Measurements from ENCODE around the gene OR51V1.

The OR51V1 gene

GRCh38 chr11:5238486-5238885 lies 38.0 kb upstream of the OR51V1 start:
- Histone ChIP-seq H3K27ac (ENCODE audit: low read depth, low read length, poor library complexity, severe bottlenecking) (no peak overlapping the region), H3K36me3 (ENCODE audit: insufficient read depth, low read length) (no peaks in the 10 kb centered on the region), H3K79me2 (ENCODE audit: insufficient read depth, low read length) (no peaks in the 10 kb centered on the region), H3K4me3 (ENCODE audit: low read depth, low read length, poor library complexity, severe bottlenecking) (no peak overlapping the region), H3F3A (ENCODE audit: insufficient read depth, low read length) (no peaks in the 10 kb centered on the region), H3K9me3 (ENCODE audit: low read length) (no peaks in the 10 kb centered on the region), H3K9ac (ENCODE audit: low read length) (no peak overlapping the region), H3K4me2 (ENCODE audit: low read length) (no peak overlapping the region), H3K4me1 (ENCODE audit: insufficient read depth, low read length, severe bottlenecking) (no peaks in the 10 kb centered on the region), H4K20me1 (ENCODE audit: insufficient read depth, low read length) (no peaks in the 10 kb centered on the region), H3K9me2 (ENCODE audit: low read depth, low read length) (no peaks in the 10 kb centered on the region), H2AFZ (ENCODE audit: low read length) (no peak overlapping the region), H3K27me3 (ENCODE audit: insufficient read depth, low read length) (no peaks in the 10 kb centered on the region)
- TF ChIP-seq CTCF (IDR thresholded peaks at IDR 0.05; ENCODE audit: low read length) (no peak), EZH2 (IDR thresholded peaks at IDR 0.05; ENCODE audit: borderline replicate concordance, low read length) (no peak)

GRCh38 chr11:5237420-5237819 lies 36.9 kb upstream of the OR51V1 start:
- no peaks in the 10 kb centered on the region for H3K9me3 ChIP-seq (ENCODE audit: low read length)
- H3K9me2 ChIP-seq (ENCODE audit: low read depth, low read length): no peaks in the 10 kb centered on the region
- no peaks in the 10 kb centered on the region for H4K20me1 ChIP-seq (ENCODE audit: insufficient read depth, low read length)
- no peaks in the 10 kb centered on the region for H3K36me3 ChIP-seq (ENCODE audit: insufficient read depth, low read length)
- H2AFZ ChIP-seq (ENCODE audit: low read length): no peak overlapping the region
- no peaks in the 10 kb centered on the region for H3K27me3 ChIP-seq (ENCODE audit: insufficient read depth, low read length)
- H3K4me2 ChIP-seq (ENCODE audit: low read length): no peak overlapping the region
- H3K27ac ChIP-seq (ENCODE audit: low read depth, low read length, poor library complexity, severe bottlenecking): no peak overlapping the region
- no peaks in the 10 kb centered on the region for H3F3A ChIP-seq (ENCODE audit: insufficient read depth, low read length)
- H3K4me3 ChIP-seq (ENCODE audit: low read depth, low read length, poor library complexity, severe bottlenecking): no peak overlapping the region
- H3K9ac ChIP-seq (ENCODE audit: low read length): no peak overlapping the region
- no peaks in the 10 kb centered on the region for H3K79me2 ChIP-seq (ENCODE audit: insufficient read depth, low read length)
- no peaks in the 10 kb centered on the region for H3K4me1 ChIP-seq (ENCODE audit: insufficient read depth, low read length, severe bottlenecking)
- TF ChIP-seq CTCF (IDR thresholded peaks at IDR 0.05; ENCODE audit: low read length) (no peak), EZH2 (IDR thresholded peaks at IDR 0.05; ENCODE audit: borderline replicate concordance, low read length) (no peak)

GRCh38 chr11:5235364-5236095 lies 35.0 kb upstream of the OR51V1 start:
- Histone ChIP-seq H3K27ac (ENCODE audit: low read depth, low read length, poor library complexity, severe bottlenecking) (no peak overlapping the region), H3K4me3 (ENCODE audit: low read depth, low read length, poor library complexity, severe bottlenecking) (no peak overlapping the region), H4K20me1 (ENCODE audit: insufficient read depth, low read length) (no peaks in the 10 kb centered on the region), H3K4me2 (ENCODE audit: low read length) (no peak overlapping the region), H3K9ac (ENCODE audit: low read length) (no peak overlapping the region), H3K9me2 (ENCODE audit: low read depth, low read length) (no peaks in the 10 kb centered on the region), H3K36me3 (ENCODE audit: insufficient read depth, low read length) (no peaks in the 10 kb centered on the region), H3K27me3 (ENCODE audit: insufficient read depth, low read length) (no peaks in the 10 kb centered on the region), H3F3A (ENCODE audit: insufficient read depth, low read length) (no peaks in the 10 kb centered on the region), H3K4me1 (ENCODE audit: insufficient read depth, low read length, severe bottlenecking) (no peaks in the 10 kb centered on the region), H3K79me2 (ENCODE audit: insufficient read depth, low read length) (no peaks in the 10 kb centered on the region), H2AFZ (ENCODE audit: low read length) (no peak overlapping the region), H3K9me3 (ENCODE audit: low read length) (no peaks in the 10 kb centered on the region)
- no peak for TF ChIP-seq CTCF (IDR thresholded peaks at IDR 0.05; ENCODE audit: low read length)
- TF ChIP-seq EZH2 (IDR thresholded peaks at IDR 0.05; ENCODE audit: borderline replicate concordance, low read length): no peak
